UCSD-AML1 (cell line): Measurements from ENCODE around the gene LEKR1.

Experiments used
- DNase-seq: peaks from one replicate; lab custom pipeline; 2025; ENCODE audit not compliant: unreplicated experiment; lab: John Stamatoyannopoulos, UW

Gene LEKR1

DNA sequence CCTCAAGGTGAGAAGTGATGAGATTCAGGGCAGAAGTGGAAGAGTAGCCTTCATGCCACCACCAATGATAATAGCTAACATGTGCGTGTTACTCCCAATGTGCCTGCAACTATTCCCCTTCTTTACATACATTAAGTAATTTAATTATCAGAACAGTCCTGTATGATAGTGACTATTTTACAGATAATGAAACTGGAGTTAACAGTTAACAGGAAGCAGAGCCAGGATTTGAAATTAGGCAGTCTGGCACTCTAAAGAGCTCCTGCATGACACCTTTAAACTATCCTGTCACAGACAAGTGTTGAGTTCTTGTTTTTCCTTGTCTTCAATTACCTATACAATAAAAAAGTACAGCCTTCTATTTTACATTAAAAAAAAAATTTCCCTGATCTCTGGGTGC is 148.8 kb downstream of the LEKR1 start:
- no peak for DNase-seq

DNA sequence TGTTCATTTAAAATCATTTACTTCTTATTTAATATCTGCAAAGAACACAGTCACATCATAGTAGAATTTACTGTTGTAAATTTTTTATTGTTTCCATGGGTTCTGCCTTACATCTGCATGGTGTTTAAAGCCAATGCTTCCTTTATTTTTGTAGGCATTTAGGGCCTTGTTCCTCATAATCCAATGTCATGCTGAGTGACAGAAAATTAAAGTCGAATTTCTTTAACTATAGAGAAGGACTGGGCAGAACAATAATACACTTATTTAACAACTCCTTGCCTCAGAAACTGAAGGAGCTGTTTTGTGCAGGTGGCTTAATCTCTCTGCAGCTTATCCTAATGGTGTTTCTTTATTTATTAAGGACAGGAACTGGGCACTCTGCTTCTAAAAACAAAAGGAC is 149.6 kb downstream of the LEKR1 start:
- DNase-seq, result no peak

DNA sequence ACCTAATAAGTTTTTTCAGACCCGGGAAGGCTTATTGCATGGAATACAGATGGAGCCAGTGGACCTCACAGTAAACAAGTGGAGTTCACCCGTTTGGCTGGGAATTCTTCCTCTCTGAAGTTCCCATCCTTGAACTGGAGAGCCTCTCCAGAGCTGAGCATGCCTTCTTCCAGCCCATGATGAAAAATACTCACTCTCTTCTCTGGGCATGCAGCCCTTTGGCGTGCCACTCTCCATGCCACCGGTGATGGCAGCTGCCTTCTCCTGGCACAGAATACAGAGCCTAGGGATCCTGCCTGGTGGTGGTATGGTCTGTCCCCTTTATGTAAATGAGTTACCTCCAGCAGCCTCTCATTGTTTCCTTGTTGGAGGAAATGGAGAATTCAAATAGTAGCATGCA is 150.8 kb downstream of the LEKR1 start:
- DNase-seq, result no peak

DNA sequence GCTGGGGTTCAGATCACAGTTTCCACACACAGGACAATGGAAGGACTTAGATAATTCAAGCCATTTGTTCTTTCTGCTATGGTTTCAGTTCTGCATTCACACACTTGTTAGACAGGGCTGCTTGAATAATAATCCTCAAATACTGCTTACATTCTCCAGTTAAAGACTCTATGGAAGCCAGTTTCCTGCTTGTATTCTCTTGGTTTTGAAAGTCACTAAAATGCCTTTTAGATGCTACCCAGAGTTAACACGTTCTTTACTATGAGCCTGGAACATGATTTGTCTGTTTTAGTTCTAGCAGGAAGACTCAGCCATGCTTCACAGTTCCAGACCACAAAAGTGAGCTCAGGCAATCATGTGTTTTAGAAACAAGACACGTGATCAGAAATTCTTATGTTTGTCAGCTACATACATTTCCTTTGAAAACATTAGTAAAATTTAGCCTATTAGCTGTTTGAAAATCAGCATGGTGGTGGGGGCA is 152.4 kb downstream of the LEKR1 start:
- DNase-seq, result no peak

DNA sequence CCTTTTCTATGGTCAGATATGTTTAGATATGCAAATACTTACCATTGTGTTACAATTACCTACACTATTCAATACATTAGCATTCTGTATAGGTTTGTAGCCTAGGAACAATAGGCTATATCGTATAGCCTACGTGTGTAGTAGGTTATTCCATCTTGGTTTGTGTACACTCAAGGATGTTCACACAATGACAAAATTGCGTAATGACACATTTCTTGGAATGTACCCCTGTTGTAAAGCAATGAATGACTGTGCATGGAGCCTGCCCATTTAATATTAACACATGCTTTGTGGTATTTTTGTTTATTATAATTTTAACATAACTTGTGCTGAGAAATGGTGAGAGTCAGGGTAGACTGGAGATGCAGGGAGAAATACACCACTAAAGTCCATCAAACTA is 154.9 kb downstream of the LEKR1 start:
- DNase-seq, result no peak

DNA sequence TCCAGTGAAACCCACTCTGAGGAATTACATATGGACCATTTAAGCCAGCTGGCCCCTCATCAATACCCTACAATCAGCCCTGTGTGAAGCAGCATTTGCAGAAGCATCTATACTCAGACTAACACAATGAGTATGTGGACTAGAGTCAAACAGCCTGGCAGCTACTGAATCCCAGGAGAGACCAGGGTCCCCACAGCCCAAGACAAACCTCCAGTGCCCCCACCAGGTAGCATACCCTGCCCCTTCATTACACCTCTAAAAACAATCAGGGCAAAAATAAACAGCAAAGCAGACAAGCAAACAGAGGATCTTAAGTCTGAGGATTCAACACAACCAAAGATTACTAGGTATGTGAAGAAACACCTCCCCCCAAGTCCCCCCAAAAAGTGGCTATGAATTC is 157.4 kb downstream of the LEKR1 start:
- no peak for DNase-seq

DNA sequence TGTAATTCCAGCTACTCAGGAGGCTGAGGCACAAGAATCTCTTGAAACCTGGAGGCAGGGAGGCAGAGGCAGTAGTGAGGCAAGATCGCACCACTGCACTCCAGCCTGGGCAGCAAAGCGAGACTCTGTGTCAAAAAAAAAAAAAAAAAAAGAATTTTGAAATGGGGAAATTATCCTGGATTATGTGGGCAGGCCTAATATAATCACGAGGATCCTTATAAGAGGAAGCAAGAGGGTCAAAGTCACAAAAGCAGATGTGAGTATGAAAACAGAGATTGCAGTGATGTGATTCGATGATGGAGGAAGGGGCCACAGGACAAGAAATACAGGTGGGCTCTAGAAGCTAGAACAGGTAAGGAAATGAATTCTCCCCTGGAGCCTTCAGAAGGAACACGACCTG is 159.6 kb downstream of the LEKR1 start:
- no peak for DNase-seq

DNA sequence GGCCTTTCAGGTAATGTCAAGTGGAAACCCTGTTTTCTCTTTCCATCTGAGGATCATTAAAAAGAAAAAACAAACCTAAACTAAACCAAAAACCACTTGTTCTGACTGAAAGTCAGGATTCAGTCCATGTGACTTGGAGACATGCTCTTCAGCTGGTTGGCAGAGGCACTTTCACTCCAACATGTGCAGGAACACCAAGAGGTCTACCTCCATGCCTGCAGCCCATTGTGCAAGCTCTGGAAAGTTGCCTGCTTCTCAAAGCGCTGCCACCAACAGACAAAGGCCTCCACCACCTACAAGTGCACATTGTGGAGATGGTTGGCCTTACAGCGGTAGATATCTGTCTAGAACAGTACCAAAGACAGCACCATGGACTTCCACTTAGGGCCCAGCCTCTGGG is 161.8 kb downstream of the LEKR1 start:
- no peak for DNase-seq

DNA sequence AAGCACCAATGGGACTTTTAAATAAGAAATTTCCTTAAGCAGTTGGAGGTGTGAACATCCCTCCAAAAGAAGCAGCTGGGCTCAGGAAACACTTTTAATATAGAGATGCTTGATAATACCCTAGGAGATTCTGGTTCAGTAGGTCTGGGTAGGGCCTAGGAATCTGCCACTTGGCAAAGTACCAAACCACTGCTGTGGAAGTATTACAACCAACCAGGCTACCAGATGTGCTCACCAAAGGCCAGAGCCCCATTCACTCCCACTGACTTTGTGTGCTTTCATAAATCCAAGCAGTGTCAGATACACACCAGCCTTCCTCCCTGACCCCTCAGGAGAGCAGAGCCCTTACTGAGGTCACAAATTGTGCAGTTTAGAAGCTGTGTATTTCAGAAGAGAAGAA is 171.2 kb downstream of the LEKR1 start:
- no peak for DNase-seq

DNA sequence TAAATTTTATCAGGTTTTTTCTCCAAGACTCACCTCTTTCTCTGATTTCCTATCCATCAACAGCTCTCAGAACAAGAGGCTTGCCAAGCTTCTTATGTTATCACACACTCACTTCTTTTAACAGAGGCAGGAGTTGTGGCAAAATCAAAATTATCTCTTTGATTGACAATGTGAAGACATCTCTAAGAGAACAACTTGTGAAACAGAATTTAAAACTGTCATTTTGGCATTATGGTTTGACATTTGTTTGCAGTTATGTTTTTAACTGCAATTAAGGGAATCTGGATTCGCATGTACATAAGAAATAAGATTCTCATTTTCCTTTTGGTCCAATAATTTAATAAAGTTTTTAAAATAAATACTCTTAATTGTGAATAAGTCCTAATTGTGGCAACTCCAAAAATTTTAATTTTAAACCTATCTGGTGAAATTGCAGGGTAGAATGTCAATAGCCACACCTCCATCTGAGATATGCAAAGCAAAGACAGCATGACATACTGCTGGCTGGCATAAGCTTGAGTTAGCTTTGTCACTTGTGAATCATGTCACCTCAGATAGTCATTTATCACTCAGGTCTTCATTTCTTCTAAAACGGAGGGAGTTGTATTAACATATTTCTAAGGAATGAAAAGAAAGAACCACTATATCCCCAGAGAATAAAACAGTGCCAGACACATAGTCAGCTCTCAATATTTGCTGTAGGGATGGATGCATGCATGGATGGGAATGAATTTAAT is 175.2 kb downstream of the LEKR1 start:
- no peak for DNase-seq

DNA sequence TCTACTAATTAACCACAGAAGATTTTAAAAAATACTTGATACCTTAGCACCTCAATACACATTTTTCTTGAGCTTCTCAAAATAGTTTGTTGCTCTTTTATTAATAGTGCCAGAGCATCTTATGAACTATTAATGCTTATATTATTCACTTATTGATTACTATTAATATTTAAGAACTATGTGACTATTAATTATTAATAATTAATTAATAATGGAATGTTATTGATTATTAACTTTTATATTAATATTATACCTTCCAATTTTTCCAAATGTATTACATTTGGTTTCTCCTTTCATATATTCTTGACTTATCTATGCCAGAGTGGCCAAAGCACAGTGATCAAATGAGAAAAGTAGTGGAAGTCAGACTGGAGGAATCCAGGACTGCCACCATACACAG is 195.5 kb downstream of the LEKR1 start:
- DNase-seq, result no peak

DNA sequence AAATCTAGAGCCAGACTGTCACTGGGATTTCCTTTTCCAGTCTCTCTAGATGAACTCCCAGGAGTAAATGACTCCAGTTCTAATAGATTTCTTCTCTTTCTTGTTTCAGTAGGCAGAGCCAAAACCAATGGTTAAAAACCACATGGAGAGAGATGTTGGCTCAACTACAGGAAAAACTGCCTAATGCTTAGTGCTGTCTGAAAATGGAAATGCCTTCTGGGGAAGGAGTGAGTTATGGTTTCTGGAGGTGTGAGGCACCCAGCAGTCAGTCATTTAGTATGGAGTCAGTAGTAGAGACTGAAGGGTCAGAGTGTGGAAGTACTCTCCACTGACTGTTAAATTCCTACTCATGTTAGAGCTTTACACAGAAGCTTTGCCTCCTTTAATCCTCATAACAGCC is 197.1 kb downstream of the LEKR1 start:
- no peak for DNase-seq

DNA sequence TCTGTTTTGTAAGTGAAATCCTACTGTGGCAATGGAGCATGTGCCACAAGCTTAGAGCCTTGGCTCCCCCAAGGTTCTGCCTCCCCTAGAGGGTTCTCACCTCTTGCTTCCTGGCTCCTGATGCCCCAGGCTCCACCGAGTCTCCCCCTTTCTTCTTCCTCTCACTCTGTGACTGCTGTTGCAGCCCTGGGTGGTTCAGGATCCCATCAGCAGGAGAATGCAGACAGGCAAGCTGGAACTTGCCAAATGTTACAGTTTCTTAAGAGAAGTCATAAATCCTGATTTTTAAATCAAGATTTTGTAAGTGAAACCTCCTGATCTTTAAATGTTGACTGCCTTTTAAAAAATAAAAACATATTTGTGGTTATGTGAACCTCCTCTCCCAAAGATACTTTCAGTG is 199.9 kb downstream of the LEKR1 start:
- no peak for DNase-seq

DNA sequence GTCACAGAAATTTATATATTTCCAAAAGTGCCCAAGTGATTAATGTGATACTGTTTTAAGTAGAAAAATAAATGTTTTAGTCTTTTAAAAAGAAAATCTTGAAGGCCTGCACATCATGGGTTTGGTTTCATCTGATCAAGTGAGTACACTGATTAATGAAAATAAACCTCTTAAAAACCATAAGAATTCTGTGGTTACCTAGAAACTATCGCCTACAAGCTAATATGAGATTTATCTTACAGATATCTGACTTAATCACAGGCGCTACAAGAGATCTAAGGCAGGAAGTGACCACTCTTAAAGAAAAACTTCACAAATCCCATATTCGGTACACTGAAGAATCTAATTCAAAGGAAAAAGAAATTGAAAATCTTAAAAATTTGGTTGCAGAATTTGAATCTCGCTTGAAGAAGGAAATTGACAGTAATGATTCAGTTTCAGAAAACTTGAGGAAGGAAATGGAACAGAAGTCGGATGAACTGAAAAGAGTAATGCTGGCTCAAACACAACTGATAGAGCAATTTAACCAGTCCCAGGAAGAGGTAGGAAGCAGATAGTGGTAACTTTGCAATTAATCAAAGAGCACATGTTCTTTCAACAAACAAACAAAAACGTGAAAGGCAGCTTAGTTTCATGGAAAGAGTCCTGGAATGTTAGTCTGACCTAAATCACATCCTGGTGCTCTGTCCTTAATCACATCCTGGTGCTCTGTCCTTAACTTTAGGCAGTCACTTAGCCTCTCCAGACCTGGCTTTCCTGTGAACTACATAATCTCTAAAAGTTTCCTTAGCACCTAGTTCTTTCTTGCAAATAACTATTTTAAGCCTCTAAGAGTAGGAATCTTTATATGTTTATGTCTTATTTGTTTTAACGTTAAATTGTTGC is 201.9 kb downstream of the LEKR1 start:
- DNase-seq, result no peak

DNA sequence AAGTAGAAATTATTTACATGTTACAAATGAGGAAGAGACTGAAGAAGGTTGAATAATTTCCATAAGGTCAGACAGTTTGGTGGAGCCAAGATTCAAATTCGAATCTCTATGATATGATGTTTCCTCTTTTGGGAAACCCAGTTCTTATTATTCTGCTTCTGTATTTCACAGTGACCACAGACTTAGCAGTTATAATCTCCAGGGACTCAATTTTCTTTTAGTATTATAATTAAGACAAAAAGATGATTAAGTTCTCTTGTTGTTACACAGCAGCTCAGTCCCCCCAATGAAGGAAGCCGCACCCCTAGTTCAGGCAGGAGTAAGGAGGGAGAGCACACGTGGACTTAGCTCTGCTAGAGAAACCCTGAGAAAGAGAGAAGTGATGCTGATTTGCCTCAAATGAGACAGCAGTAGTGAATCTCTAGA is 203.2 kb downstream of the LEKR1 start:
- DNase-seq, result no peak

DNA sequence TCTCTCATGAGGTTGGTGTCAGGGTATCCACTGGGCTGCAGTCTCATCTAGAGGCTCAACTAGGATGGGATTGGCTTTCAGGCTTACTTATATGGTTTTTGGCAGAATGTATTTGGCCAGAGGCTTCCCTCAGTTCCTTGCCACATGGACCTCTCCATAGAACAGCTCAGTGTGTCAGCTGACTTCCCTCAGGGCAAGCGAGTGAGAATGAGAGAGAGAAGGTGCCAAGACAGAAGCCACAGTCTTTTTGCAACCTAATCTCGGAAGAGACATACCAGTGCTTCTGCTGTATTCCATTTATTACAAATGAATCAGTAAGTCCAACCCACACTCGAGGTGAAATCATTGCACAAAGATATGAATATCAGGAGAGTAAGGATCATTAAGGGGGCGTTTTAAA is 204.6 kb downstream of the LEKR1 start:
- no peak for DNase-seq

DNA sequence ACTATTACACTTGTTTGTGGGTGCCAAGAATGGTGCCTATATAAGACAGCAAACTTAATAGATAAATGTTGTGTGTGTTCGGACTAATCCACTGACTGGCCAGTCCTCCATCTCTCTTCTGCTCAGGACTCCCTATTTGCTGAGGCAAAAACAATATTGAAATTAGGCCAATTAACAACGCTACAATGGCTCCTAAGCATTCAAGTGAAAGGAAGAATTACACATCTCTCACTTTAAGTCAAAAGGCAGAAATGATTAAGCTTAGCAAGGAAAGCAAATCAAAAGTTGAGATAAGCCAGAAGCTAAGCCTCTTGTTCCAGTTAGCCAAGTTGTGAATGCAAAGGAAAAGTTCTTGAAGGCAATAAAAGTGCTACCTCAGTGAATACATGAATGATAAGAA is 206.8 kb downstream of the LEKR1 start:
- DNase-seq, result no peak

DNA sequence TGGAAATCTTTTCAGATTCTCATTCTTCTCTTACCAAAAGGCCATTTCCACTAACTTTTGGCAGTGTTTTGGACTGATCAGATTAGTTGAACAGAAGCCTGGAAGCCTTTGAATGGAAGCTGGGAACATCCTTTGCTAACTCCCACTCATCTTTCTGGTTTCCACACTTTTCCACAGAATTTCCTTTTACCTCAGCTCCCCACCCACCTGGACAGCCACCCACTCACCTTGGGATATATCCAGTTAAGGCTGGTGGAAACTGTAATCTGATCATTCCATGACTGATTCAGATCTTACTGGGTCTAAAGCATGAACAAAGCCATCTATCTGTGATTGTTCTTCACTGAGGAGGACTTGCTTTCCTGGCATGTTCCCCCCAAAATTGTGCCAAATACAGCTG is 214.3 kb downstream of the LEKR1 start:
- DNase-seq, result no peak

DNA sequence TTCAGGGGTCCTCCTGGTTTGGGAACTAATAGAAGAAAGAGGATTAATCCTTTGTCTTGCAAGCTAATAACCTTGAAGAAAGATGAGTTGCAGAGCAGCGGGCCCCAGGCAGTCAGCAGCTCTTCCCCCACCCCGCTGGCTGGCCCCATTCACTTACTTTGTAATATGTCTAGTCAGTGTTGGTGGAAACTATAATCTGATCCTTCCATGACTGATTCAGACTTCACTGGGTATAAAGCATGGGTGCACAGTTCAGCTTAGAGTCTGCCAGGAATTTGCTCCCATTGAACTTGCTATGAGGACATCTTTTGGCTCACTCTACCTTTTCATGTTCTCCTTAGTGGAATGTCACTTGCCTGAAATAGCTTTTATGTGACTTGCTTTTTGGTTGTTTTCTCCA is 216.1 kb downstream of the LEKR1 start:
- DNase-seq, result no peak

DNA sequence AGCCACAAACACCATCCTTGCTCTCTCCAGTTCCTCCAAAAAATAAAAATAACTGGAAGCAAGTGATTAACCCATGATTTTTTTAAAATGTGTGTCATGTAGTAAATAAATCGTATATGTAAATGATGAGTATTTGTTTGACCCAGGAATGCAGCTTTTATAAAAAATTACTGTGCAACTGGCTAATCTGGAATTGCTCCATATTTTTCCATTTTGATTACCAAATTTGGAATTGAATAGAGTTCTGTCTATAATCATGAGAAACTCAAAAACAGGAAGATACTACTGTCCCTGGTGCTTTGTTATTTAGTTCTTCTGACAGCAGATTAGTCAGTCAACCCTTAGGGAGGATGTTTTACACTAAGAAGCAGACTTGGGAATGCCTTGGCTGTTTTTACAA is 217.6 kb downstream of the LEKR1 start:
- no peak for DNase-seq

DNA sequence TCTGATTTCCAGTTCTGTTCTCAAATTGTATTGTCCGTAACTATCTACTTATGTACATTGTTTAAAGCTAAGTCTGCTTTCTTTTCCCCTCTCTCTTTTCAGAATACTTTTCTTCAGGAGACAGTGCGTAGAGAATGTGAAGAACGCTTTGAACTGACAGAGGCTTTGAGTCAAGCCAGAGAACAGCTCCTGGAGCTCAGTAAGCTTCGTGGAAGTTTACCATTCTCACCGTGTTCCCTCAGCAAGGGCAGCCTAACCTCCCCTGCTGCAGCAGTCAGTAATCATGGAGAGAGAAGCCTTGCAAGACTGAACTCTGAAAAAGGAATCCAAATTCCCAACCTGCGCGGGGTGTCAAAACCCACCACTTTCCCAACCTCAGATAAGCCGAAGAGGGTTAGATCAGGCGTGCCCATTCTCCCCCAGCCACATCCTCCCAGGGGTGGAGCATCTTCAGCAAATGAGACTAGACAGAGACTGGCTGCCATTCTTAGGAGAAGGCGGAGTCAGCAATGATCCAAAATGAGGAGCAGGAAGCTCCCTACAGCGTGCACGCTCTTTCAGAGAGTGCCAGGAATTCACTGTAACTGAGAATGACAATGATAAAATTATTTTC is 219.2 kb downstream of the LEKR1 start:
- DNase-seq, result no peak

DNA sequence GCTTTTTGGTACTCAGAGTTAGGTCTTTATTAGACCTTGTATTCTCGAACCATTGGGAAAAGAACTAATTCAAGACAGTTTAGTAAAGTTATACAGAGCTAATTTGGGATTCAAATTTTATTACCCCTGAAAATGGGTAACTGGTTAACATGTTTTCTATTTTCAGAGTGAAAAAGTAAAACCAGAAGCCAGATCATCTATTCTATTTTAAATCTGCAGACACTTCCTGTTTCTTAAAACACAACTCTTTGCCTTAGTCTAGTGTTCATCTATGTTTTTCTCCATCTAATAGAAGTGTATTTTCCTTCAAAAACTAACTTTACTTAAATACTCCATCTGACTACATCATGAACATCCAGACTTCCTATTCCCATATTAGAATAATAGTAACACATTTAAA is 220.4 kb downstream of the LEKR1 start:
- DNase-seq, result no peak
